ENCODE data around the gene SEMA6D.

Gene SEMA6D

GRCh38 chr15:47741082-47741481 is 23.8 kb downstream of the SEMA6D start:
- DNase-seq (ENCODE audit: low spot score in 2 of 2) = peak in 1 of 2 experiments; percentile 71
- Histone ChIP-seq H3K4me1 (peaks cover 44% of the 10 kb centered on the region), H3K9me3 (no peaks in the 10 kb centered on the region), H3K4me3 (no peak overlapping the region), H3K36me3 (replicated peaks) (no peaks in the 10 kb centered on the region), H3K27me3 (ENCODE audit: low read depth) (no peaks in the 10 kb centered on the region)
- in situ Hi-C loops (cut with MboI; ENCODE audit: low sequenced_read_pairs) = no loop called here

DNA sequence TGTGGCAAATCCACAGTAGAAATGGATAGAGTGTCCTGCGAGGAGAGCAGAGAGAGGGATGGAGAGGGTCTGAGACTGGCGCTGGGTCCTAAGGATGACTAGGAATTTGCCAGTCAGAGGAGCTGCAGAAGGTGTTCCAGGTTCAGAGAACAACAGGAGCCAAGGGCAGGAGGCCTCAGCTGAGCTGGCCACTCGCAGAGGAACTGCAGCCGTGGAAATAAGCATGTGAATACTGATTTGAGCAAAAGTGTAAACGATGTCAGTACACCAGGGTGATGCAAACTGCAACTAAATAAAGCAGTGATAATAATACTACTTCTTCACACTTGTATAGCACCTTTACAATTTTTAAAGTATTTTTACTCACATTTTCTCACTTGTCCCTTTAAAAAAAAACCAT is 24.6 kb downstream of the SEMA6D start:
- no peaks in the 10 kb centered on the region for H3K27me3 ChIP-seq (ENCODE audit: low read depth)
- in situ Hi-C loops (cut with MboI; ENCODE audit: low sequenced_read_pairs) = no loop called here
- no peaks in the 10 kb centered on the region for H3K36me3 ChIP-seq (replicated peaks)
- no peaks in the 10 kb centered on the region for H3K9me3 ChIP-seq
- H3K4me3 ChIP-seq = no peak overlapping the region
- H3K4me1 ChIP-seq = peaks cover 36% of the 10 kb centered on the region
- no peak for DNase-seq (ENCODE audit: low spot score in 2 of 2)

DNA sequence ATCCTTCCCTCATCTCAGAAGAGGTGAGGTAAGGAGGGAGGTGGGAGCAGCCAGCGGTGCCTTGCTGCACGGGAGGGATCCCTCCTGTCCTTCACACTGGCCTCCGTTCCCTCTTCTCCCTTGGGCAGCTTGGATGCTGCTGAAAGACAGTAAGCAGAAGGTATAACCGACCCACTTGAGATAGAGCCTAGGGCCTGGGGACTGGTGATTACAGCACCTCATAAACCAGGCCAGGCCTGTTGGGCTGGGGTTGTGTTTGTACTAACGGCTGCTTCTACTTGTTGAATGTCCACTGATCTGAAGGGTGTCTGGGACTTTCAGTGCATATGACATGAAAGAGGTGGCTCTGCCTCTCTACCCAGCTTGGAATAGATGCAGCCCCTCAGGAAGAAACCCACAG is 25.0 kb downstream of the SEMA6D start:
- Histone ChIP-seq H3K27me3 (ENCODE audit: low read depth) (no peaks in the 10 kb centered on the region), H3K36me3 (replicated peaks) (no peaks in the 10 kb centered on the region), H3K4me3 (no peak overlapping the region), H3K4me1 (peaks cover 31% of the 10 kb centered on the region), H3K9me3 (no peaks in the 10 kb centered on the region)
- DNase-seq (ENCODE audit: low spot score in 2 of 2) = no peak
- in situ Hi-C loops (cut with MboI; ENCODE audit: low sequenced_read_pairs) = no loop called here

DNA sequence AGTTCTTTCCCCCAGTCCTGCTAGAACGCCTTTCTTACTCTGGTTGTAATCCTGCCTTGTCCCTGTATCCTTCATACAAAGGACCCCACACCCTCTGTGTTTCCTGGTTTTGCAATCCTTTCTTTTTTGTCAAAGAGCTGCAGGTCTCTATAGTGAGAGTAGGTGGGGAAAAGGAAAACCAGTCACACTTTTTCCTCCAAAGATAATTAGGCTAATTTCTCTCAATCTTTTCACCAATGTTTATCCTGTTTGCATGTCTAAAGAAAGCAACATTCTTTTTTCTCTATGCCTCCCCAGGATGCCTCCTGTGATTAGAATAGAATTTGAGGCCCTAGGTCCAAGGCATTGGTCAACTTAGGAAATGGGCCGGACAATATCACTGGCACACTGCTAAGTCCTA is 25.4 kb downstream of the SEMA6D start:
- peak in 1 of 2 experiments; percentile 54 for DNase-seq (ENCODE audit: low spot score in 2 of 2)
- in situ Hi-C loops (cut with MboI; ENCODE audit: low sequenced_read_pairs) = no loop called here
- Histone ChIP-seq H3K9me3 (no peaks in the 10 kb centered on the region), H3K4me3 (no peak overlapping the region), H3K36me3 (replicated peaks) (no peaks in the 10 kb centered on the region), H3K27me3 (ENCODE audit: low read depth) (no peaks in the 10 kb centered on the region), H3K4me1 (peaks cover 27% of the 10 kb centered on the region)

DNA sequence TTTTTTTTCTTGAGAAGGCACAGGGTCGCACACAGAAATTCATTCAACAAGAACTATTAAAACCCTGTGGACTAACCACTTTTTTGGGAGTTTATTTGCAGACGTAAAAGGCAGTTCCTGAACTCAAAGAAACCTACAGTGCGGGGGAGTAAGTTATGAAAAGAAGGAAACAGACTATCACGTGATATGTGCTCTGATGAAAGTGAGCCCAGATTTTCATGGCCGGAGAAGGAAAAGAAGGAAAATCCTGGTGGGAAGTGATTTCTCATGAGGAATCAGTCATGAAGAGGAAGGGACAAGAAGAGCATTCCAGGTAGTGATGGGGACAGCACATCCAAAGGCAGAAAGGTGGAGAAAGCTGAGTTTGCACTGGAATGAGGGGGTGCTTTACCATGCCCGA is 26.1 kb downstream of the SEMA6D start:
- no peak for DNase-seq (ENCODE audit: low spot score in 2 of 2)
- no peak overlapping the region for H3K4me3 ChIP-seq

GRCh38 chr15:47743886-47744285 is 26.6 kb downstream of the SEMA6D start:
- no peaks in the 10 kb centered on the region for H3K27me3 ChIP-seq (ENCODE audit: low read depth)
- peaks cover 27% of the 10 kb centered on the region for H3K4me1 ChIP-seq
- DNase-seq (ENCODE audit: low spot score in 2 of 2) = no peak
- in situ Hi-C loops (cut with MboI; ENCODE audit: low sequenced_read_pairs) = no loop called here
- no peak overlapping the region for H3K4me3 ChIP-seq
- no peaks in the 10 kb centered on the region for H3K9me3 ChIP-seq
- H3K36me3 ChIP-seq (replicated peaks) = no peaks in the 10 kb centered on the region

More for the DNA sequence above, 26.1 kb downstream of the SEMA6D start:
- H3K36me3 ChIP-seq (replicated peaks) = no peaks in the 10 kb centered on the region
- no peaks in the 10 kb centered on the region for H3K27me3 ChIP-seq (ENCODE audit: low read depth)
- in situ Hi-C loops (cut with MboI; ENCODE audit: low sequenced_read_pairs) = no loop called here
- peaks cover 27% of the 10 kb centered on the region for H3K4me1 ChIP-seq
- no peaks in the 10 kb centered on the region for H3K9me3 ChIP-seq

- Histone ChIP-seq H3K4me1 (peaks cover 27% of the 10 kb centered on the region), H3K36me3 (replicated peaks) (no peaks in the 10 kb centered on the region), H3K9me3 (no peaks in the 10 kb centered on the region), H3K4me3 (no peak overlapping the region), H3K27me3 (ENCODE audit: low read depth) (no peaks in the 10 kb centered on the region)
- in situ Hi-C loops (cut with MboI; ENCODE audit: low sequenced_read_pairs) = no loop called here
- DNase-seq (ENCODE audit: low spot score in 2 of 2) = no peak
Observed at GRCh38 chr15:47744496-47744895, 27.2 kb downstream of the SEMA6D start.

DNA sequence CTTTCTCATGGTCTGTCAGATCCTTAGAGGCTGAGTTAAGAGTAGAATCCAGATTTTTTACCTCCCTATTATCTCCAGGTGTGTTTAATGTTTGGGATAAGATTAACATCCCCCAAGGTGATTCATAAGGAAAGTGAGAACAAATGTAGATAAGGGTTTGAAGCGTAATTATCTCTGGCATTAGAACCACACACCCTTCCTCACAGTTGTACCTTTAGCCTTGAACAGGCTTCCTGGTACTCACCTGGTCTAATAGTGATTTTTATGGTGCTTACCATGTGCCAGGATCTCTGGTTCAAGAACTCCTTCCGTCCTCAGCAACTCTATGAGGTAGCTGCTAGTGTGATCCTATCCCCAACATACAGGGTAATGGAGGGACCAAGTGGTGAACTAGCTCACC is 27.7 kb downstream of the SEMA6D start:
- in situ Hi-C loops (cut with MboI; ENCODE audit: low sequenced_read_pairs) = no loop called here
- Histone ChIP-seq H3K4me1 (peaks cover 27% of the 10 kb centered on the region), H3K9me3 (no peaks in the 10 kb centered on the region), H3K27me3 (ENCODE audit: low read depth) (no peaks in the 10 kb centered on the region), H3K36me3 (replicated peaks) (no peaks in the 10 kb centered on the region), H3K4me3 (no peak overlapping the region)
- no peak for DNase-seq (ENCODE audit: low spot score in 2 of 2)

DNA sequence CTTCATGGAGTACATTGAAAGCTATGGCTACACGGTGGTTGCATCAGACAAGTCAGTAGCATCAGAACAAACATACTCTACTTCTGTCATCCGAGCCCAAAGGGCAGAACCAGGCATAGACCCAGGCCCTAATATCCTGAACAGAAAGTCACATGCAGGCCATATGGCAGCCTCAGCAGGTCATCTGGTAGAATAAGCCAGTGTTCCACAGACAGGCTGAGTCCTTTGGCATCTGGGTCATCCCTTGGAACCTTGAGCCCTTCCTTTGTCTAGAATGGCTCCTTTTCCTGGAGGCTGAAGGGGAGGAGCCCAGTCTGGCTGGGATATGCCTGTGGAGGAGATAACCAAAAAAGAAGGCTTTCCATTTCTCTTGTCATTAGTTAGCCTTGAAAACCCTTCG is 29.2 kb downstream of the SEMA6D start:
- in situ Hi-C loops (cut with MboI; ENCODE audit: low sequenced_read_pairs) = no loop called here
- no peaks in the 10 kb centered on the region for H3K27me3 ChIP-seq (ENCODE audit: low read depth)

GRCh38 chr15:47750030-47750739 is 32.9 kb downstream of the SEMA6D start:
- Histone ChIP-seq H3K36me3 (replicated peaks) (no peaks in the 10 kb centered on the region), H3K9me3 (peaks cover 12% of the 10 kb centered on the region), H3K4me1 (no peaks in the 10 kb centered on the region), H3K4me3 (no peak overlapping the region), H3K27me3 (ENCODE audit: low read depth) (no peaks in the 10 kb centered on the region)
- in situ Hi-C loops (cut with MboI; ENCODE audit: low sequenced_read_pairs) = no loop called here
- no peak for DNase-seq (ENCODE audit: low spot score in 2 of 2)

More for the DNA sequence above, 29.2 kb downstream of the SEMA6D start:
- no peak overlapping the region for H3K4me3 ChIP-seq
- peaks cover 18% of the 10 kb centered on the region for H3K4me1 ChIP-seq
- no peaks in the 10 kb centered on the region for H3K36me3 ChIP-seq (replicated peaks)
- no peaks in the 10 kb centered on the region for H3K9me3 ChIP-seq
- DNase-seq (ENCODE audit: low spot score in 2 of 2) = no peak

DNA sequence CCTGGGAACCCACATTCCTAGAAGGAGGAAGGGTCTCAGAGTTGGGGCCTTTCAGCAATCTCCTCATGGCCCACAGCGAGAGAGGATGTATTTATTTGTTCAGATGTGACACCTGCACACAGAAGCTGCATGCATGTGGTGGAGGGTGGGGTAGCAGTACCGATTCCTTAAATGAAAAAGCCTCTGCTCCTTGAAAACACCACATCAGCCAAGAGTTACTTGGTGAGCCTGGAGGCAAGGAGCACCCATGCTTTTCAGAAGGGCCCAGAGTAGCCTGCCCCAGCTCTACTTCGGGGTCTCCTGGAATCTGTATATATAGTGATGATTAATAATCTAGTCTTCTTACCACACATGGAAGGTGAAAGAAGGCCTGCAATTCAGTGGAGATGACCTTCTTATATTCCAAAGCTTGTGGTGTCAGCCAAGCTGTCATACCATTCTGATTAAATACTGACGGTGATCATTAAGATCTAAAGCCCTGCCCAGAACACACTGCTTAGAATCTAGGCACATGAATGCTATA is 33.5 kb downstream of the SEMA6D start:
- Histone ChIP-seq H3K4me3 (no peak overlapping the region), H3K36me3 (replicated peaks) (no peaks in the 10 kb centered on the region), H3K9me3 (peaks cover 15% of the 10 kb centered on the region), H3K4me1 (no peaks in the 10 kb centered on the region), H3K27me3 (ENCODE audit: low read depth) (no peaks in the 10 kb centered on the region)
- in situ Hi-C loops (cut with MboI; ENCODE audit: low sequenced_read_pairs) = no loop called here
- no peak for DNase-seq (ENCODE audit: low spot score in 2 of 2)

GRCh38 chr15:47753591-47753990 is 36.3 kb downstream of the SEMA6D start:
- no peaks in the 10 kb centered on the region for H3K36me3 ChIP-seq (replicated peaks)
- H3K4me3 ChIP-seq = no peak overlapping the region
- in situ Hi-C loops (cut with MboI; ENCODE audit: low sequenced_read_pairs) = no loop called here
- no peak for DNase-seq (ENCODE audit: low spot score in 2 of 2)
- no peaks in the 10 kb centered on the region for H3K4me1 ChIP-seq
- no peaks in the 10 kb centered on the region for H3K27me3 ChIP-seq (ENCODE audit: low read depth)
- H3K9me3 ChIP-seq = peaks cover 15% of the 10 kb centered on the region

DNA sequence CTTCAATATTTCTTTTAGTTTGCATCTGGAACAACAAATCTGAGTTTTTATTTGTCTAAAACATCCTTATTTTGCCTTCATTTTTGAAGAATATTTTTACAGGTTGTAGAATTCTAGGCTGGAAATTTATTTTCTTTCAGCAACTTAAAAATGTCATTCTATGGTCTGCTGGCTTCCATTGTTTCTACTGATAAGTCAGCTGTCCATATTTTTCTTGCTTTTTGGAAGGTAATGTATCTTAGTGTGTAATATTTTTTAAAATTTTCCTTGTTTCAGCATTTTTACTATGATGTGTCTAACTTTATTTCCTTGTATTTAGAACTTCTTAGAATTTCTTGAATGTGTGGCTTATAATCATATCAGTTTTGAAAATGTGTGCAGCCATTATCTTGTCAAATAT is 37.0 kb downstream of the SEMA6D start:
- peaks cover 15% of the 10 kb centered on the region for H3K9me3 ChIP-seq
- DNase-seq (ENCODE audit: low spot score in 2 of 2) = no peak

DNA sequence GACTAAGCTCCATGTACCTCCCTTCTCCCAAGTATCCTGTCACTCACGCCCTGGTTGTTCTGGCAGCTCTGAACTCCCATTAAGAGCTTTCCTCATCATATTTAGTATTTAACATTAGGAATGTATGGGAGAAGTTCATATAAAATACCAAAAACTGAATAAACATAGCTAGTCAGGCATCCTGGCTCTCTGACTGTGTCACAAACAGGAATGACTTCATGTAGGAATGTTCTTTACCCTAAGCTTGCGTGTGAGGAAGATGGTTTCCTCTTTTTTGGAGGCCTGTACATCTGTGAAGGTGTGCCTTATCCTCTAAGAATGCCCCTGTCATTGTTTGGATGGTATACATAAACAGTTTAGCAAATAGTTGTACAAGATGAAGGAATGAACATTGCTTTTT is 38.6 kb downstream of the SEMA6D start:
- Histone ChIP-seq H3K27me3 (ENCODE audit: low read depth) (no peaks in the 10 kb centered on the region), H3K4me1 (peaks cover 6% of the 10 kb centered on the region; the same call in 1 of the 2 replicates), H3K9me3 (peaks cover 15% of the 10 kb centered on the region), H3K36me3 (replicated peaks) (no peaks in the 10 kb centered on the region), H3K4me3 (no peak overlapping the region)
- DNase-seq (ENCODE audit: low spot score in 2 of 2) = no peak
- in situ Hi-C loops (cut with MboI; ENCODE audit: low sequenced_read_pairs) = no loop called here

More for the DNA sequence above, 37.0 kb downstream of the SEMA6D start:
- Histone ChIP-seq H3K27me3 (ENCODE audit: low read depth) (no peaks in the 10 kb centered on the region), H3K36me3 (replicated peaks) (no peaks in the 10 kb centered on the region), H3K4me1 (peaks cover 2% of the 10 kb centered on the region; the same call in 1 of the 2 replicates), H3K4me3 (no peak overlapping the region)
- in situ Hi-C loops (cut with MboI; ENCODE audit: low sequenced_read_pairs) = no loop called here

All from HAP-1 (cell line).